ENCODE results near the gene HIPK1. TPM values are rescaled to one million over a fixed set of nuclear protein-coding genes. Genes with fewer than 3 reads are reported as not detected.

HIPK1 gene
- total RNA-seq, 1 experiment from 2014 or later = 52.2 TPM

GRCh38 chr1:113928941-113929749 lies at the start of gene HIPK1 (continued):
- TF ChIP-seq E2F4 (CRISPR knock-in tag; IDR thresholded peaks at IDR 0.05; ENCODE audit: borderline replicate concordance, low read depth) (no peak), PRRX2 (CRISPR knock-in tag; IDR thresholded peaks at IDR 0.05) (no peak), TEAD1 (CRISPR knock-in tag; IDR thresholded peaks at IDR 0.05) (peak; percentile 92), CREM (CRISPR knock-in tag; IDR thresholded peaks at IDR 0.05) (peak; percentile 86)
- TF ChIP-seq, protein P1, sequence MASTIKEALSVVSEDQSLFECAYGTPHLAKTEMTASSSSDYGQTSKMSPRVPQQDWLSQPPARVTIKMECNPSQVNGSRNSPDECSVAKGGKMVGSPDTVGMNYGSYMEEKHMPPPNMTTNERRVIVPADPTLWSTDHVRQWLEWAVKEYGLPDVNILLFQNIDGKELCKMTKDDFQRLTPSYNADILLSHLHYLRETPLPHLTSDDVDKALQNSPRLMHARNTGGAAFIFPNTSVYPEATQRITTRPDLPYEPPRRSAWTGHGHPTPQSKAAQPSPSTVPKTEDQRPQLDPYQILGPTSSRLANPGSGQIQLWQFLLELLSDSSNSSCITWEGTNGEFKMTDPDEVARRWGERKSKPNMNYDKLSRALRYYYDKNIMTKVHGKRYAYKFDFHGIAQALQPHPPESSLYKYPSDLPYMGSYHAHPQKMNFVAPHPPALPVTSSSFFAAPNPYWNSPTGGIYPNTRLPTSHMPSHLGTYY (CRISPR knock-in tag; IDR thresholded peaks at IDR 0.05) = no peak

GRCh38 chr1:113879739-113880038 lies 49.4 kb upstream of the HIPK1 start:
- Mint-ChIP-seq H3K36me3 (no peaks in the 10 kb centered on the region), H3K27ac (no peak overlapping the region), H3K9me3 (no peaks in the 10 kb centered on the region), H3K4me3 (no peak overlapping the region), H3K4me1 (peaks cover 8% of the 10 kb centered on the region), H3K27me3 (ENCODE audit: low read depth) (no peaks in the 10 kb centered on the region)
- TF ChIP-seq SMAD4 (CRISPR knock-in tag; IDR thresholded peaks at IDR 0.05) = no peak
- no peak for TF ChIP-seq EMX1 (CRISPR knock-in tag; IDR thresholded peaks at IDR 0.05)
- TF ChIP-seq E2F4 (CRISPR knock-in tag; IDR thresholded peaks at IDR 0.05; ENCODE audit: borderline replicate concordance, low read depth) = no peak
- TF ChIP-seq PRRX2 (CRISPR knock-in tag; IDR thresholded peaks at IDR 0.05) = no peak
- TF ChIP-seq, protein P2, sequence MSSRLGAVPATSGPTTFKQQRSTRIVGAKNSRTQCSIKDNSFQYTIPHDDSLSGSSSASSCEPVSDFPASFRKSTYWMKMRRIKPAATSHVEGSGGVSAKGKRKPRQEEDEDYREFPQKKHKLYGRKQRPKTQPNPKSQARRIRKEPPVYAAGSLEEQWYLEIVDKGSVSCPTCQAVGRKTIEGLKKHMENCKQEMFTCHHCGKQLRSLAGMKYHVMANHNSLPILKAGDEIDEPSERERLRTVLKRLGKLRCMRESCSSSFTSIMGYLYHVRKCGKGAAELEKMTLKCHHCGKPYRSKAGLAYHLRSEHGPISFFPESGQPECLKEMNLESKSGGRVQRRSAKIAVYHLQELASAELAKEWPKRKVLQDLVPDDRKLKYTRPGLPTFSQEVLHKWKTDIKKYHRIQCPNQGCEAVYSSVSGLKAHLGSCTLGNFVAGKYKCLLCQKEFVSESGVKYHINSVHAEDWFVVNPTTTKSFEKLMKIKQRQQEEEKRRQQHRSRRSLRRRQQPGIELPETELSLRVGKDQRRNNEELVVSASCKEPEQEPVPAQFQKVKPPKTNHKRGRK (CRISPR knock-in tag; IDR thresholded peaks at IDR 0.05; ENCODE audit: borderline replicate concordance) = no peak
- TF ChIP-seq NR2C2 (CRISPR knock-in tag; IDR thresholded peaks at IDR 0.05) = no peak
- no peak for TF ChIP-seq PREB (CRISPR knock-in tag; IDR thresholded peaks at IDR 0.05; ENCODE audit: borderline replicate concordance)
- no peak for TF ChIP-seq ZNF121 (CRISPR knock-in tag; IDR thresholded peaks at IDR 0.05)
- no peak for TF ChIP-seq MLX (CRISPR knock-in tag; IDR thresholded peaks at IDR 0.05)
- TF ChIP-seq ZNF263 (CRISPR knock-in tag; IDR thresholded peaks at IDR 0.05; ENCODE audit: low read depth) = no peak
- no peak for TF ChIP-seq TCF7 (CRISPR knock-in tag; IDR thresholded peaks at IDR 0.05; ENCODE audit: low read depth)
- TF ChIP-seq ZNF232 (CRISPR knock-in tag; IDR thresholded peaks at IDR 0.05) = no peak
- no peak for TF ChIP-seq TEAD4 (CRISPR knock-in tag; IDR thresholded peaks at IDR 0.05)
- no peak for TF ChIP-seq NR1H2 (CRISPR knock-in tag; IDR thresholded peaks at IDR 0.05)
- TF ChIP-seq NFATC4 (CRISPR knock-in tag; IDR thresholded peaks at IDR 0.05) = no peak
- TF ChIP-seq, protein P3, sequence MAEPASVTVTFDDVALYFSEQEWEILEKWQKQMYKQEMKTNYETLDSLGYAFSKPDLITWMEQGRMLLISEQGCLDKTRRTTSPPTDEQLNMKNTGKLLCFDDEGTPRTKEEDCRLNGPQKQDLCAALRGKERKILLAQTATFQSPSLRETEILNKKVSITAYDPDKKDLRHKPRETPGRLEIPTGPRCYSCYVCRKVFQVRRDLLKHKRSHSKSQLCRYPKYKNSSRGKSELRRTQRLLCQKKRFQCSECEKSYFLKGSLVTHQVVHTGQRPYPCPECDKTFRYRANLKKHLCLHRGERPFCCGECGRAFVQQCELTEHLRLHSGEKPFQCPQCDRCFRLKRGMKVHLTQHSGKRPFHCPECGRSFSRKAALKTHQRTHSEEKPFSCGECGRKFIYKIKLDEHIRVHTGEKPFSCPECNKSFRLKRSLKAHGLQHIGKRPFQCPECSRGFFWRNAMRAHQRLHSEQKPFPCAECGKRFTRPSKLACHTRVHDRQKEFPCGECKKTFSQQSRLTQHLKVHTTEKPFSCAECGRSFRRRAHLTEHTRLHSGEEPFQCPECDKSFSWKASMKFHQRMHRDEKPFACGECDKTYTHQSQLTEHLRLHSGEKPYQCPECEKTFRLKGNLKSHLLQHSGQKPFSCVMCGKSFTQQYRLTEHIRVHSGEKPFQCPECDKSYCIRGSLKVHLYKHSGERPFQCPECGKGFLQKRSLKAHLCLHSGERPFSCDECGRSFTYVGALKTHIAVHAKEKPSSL (CRISPR knock-in tag; conservative IDR thresholded peaks at IDR 0.05) = no peak
- no peak for TF ChIP-seq OVOL2 (CRISPR knock-in tag; IDR thresholded peaks at IDR 0.05; ENCODE audit: borderline replicate concordance)
- TF ChIP-seq HMGXB4 (CRISPR knock-in tag; IDR thresholded peaks at IDR 0.05) = no peak
- DNase-seq (ENCODE audit: low spot score) (no peak), ATAC-seq (no peak)
- CTCF ChIA-PET = interaction anchor here (1.6 kb wide), 1 partner anchor 403 kb away, joined by 3 read pairs; no protein-coding TSS in a partner anchor
- POLR2A ChIA-PET = no interaction called here

Measured in WTC11 (cell line).